GM12874 (cell line): ENCODE data around the gene IL19.
A peak's percentile ranks its signal among the peaks of the same experiment; 100 is the strongest.

Experiments
- TF ChIP-seq, protein P1 (sequence below): IDR thresholded peaks from 2 replicates; pipeline ENCODE4 v1.5.1; 2011; ENCODE audit warnings: low read depth, mild to moderate bottlenecking, control low read depth, low read length, moderate library complexity; ENCODE audit not compliant: insufficient read depth

The IL19 gene

GRCh38 chr1:206873603-206874188 lies 103.1 kb downstream of the IL19 start:
- TF ChIP-seq, protein P1, sequence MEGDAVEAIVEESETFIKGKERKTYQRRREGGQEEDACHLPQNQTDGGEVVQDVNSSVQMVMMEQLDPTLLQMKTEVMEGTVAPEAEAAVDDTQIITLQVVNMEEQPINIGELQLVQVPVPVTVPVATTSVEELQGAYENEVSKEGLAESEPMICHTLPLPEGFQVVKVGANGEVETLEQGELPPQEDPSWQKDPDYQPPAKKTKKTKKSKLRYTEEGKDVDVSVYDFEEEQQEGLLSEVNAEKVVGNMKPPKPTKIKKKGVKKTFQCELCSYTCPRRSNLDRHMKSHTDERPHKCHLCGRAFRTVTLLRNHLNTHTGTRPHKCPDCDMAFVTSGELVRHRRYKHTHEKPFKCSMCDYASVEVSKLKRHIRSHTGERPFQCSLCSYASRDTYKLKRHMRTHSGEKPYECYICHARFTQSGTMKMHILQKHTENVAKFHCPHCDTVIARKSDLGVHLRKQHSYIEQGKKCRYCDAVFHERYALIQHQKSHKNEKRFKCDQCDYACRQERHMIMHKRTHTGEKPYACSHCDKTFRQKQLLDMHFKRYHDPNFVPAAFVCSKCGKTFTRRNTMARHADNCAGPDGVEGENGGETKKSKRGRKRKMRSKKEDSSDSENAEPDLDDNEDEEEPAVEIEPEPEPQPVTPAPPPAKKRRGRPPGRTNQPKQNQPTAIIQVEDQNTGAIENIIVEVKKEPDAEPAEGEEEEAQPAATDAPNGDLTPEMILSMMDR, result no peak

- TF ChIP-seq, protein P1, result no peak
Measured at GRCh38 chr1:206875752-206876377, 105.3 kb downstream of the IL19 start.

GRCh38 chr1:206878456-206878855 lies 107.9 kb downstream of the IL19 start:
- TF ChIP-seq, protein P1, result 0 out of 2 replicates have a peak, but pooled peaks have one; percentile 6

DNA sequence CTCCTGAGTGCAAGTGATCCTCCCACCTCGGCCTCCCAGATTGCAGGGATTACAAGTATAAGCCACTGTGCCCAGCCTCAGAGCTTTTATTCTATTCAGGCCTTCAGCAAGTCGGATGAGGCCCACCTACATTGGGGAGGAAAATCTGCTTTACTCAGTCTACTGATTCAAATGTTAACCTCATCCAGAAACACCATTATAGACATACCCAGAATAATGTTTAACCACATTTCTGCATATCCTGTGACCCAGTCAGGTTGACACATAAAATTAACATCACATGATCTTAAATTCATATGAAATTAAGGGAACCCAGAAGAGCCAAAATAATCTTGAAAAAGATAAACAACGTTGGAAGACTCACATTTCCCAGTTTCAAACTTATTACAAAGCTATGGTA lies 109.7 kb downstream of the IL19 start:
- TF ChIP-seq, protein P1, result no peak

- TF ChIP-seq, protein P1, result peak; percentile 18; the same call in 1 of the 2 replicates
Measured at GRCh38 chr1:206882555-206882954, 112.0 kb downstream of the IL19 start.

GRCh38 chr1:206883160-206883559 lies 112.6 kb downstream of the IL19 start:
- TF ChIP-seq, protein P1, result no peak

DNA sequence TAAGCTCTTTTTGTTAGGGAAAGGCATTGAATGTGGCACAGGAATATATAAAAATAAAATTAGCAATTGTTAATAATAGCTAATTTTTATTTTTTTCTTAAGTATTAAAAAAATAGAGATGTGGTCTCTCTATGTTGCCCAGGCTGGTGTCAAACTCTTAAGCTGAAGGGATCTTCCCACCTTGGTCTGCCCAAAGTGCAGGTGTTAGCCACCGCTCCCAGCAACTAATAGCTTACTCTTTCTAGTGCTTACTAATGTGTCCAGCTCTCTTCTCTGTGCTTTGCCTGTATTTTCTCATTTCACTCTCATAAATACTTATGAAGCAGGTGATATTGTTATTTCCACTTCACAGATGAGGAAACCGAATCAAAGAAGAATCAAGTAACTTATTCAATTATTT lies 113.3 kb downstream of the IL19 start:
- TF ChIP-seq, protein P1, result no peak
